HepG2 (cell line): ENCODE data around the gene CNPPD1. TPM values are rescaled to one million over a fixed set of nuclear protein-coding genes. Genes with fewer than 3 reads are reported as not detected.

ENCODE experiments used
- ATAC-seq: fragments of 200-7000 bp; cut with Tn5 transposase; 3 replicates; pipeline ENCODE4 v1.9.1; 2020; ENCODE audit warnings: mild to moderate bottlenecking, moderate library complexity
- BruUV-seq: library from RNA; stranded (reverse); fragments of 400-500 nt; replicated peaks from 2 replicates; lab custom pipeline; 2021; lab: Mats Ljungman, UMichigan
- CTCF ChIA-PET: fragments of 300-600 bp; formaldehyde crosslinking; extraction: SDS; loops from one replicate; lab custom pipeline; 2021; ENCODE audit warnings: low total read pairs, inconsistent platforms, low intra/inter-chr PET ratio; lab: Yijun Ruan, JAX
- POLR2A ChIA-PET: fragments of 350-600 bp; sonication (Branson Sonifier 250); formaldehyde crosslinking; loops from one replicate; lab custom pipeline; 2020; ENCODE audit warnings: antibody characterized with exemption, inconsistent platforms; lab: Yijun Ruan, JAX
- DNase-seq: peaks from one replicate; pipeline ENCODE4 v3.0.0-alpha.2; 2015; ENCODE audit warnings: low spot score
- FAIRE-seq: peaks from 3 replicates; lab custom pipeline; 2011; peaks lifted over from hg19 to GRCh38; lab: Jason Lieb, UNC
- H2AFZ ChIP-seq: one replicate; pipeline ENCODE4 v1.6.1; 2011; ENCODE audit warnings: low read length, inconsistent platforms
- H3K27ac ChIP-seq: fragments of 300-600 bp; 3 replicates; pipeline ENCODE4 v1.8.0; 2011; ENCODE audit warnings: mixed run types, mild to moderate bottlenecking, mixed read lengths, low read length, inconsistent platforms; ENCODE audit not compliant: insufficient read depth; ENCODE audit errors: extremely low read length
- H3K27me3 ChIP-seq, 2 experiments: fragments of 200-600 bp in 1 of 2; 2 replicates in 1 of 2; 3 replicates in 1 of 2; pipeline versions ENCODE4 v1.6.0 to v1.8.0; 2011; ENCODE audit warnings: low read length in 2 of 2, mild to moderate bottlenecking in 2 of 2, moderate library complexity in 2 of 2, inconsistent platforms in 1 of 2; ENCODE audit not compliant: insufficient read depth in 2 of 2, control insufficient read depth in 1 of 2
- H3K36me3 ChIP-seq, 2 experiments: fragments of 200-600 bp in 1 of 2; replicated peaks in 1 of 2; 2 replicates in 1 of 2; 3 replicates in 1 of 2; pipeline versions ENCODE4 v1.5.1 to v1.8.0; 2011; ENCODE audit warnings: low read length in 2 of 2, inconsistent platforms in 1 of 2; ENCODE audit not compliant: insufficient read depth in 2 of 2, control insufficient read depth in 1 of 2
- H3K4me1 ChIP-seq: 2 replicates; pipeline ENCODE4 v1.5.1; 2012; ENCODE audit warnings: low read length, inconsistent platforms; ENCODE audit not compliant: insufficient read depth
- H3K4me2 ChIP-seq: 2 replicates; pipeline ENCODE4 v1.6.0; 2011; ENCODE audit warnings: low read depth, low read length, inconsistent platforms
- H3K4me3 ChIP-seq, 3 experiments: fragments of 200-600 bp in 1 of 3; sonication (generic), shearing (Covaris generic) in 1 of 3; replicated peaks in 1 of 3; 2 replicates each; pipeline ENCODE4 v1.5.1; 2011 to 2016; ENCODE audit warnings: low read length in 3 of 3, inconsistent platforms in 2 of 3, low read depth in 2 of 3, mild to moderate bottlenecking in 2 of 3, control low read depth in 1 of 3, mixed read lengths in 1 of 3; ENCODE audit not compliant: insufficient read depth in 1 of 3
- H3K79me2 ChIP-seq: one replicate; pipeline ENCODE4 v1.6.1; 2011; ENCODE audit warnings: low read length, inconsistent platforms; ENCODE audit not compliant: insufficient read depth
- H3K9ac ChIP-seq: 2 replicates; pipeline ENCODE4 v1.6.0; 2011; ENCODE audit warnings: mild to moderate bottlenecking, low read depth, low read length, inconsistent platforms; ENCODE audit not compliant: insufficient read depth
- H3K9me3 ChIP-seq: 2 replicates; pipeline ENCODE4 v1.5.1; 2012; ENCODE audit warnings: mild to moderate bottlenecking, low read length
- H4K20me1 ChIP-seq: 2 replicates; pipeline ENCODE4 v1.6.0; 2011; ENCODE audit warnings: inconsistent platforms, mild to moderate bottlenecking, low read length, moderate library complexity; ENCODE audit not compliant: insufficient read depth
- BRD4 ChIP-seq: sonication (generic); formaldehyde crosslinking; IDR thresholded peaks from 2 replicates; pipeline ENCODE4 v1.4.0; 2020; ENCODE audit warnings: missing genetic modification reagents
- CHD2 ChIP-seq: IDR thresholded peaks from 2 replicates; pipeline ENCODE4 v1.6.1; 2011; ENCODE audit warnings: low read depth, low read length, improper control_type of control experiment
- DMAP1 ChIP-seq: IDR thresholded peaks from 2 replicates; pipeline ENCODE4 v1.6.1; 2016
- KDM5B ChIP-seq: sonication (generic); formaldehyde crosslinking; IDR thresholded peaks from 2 replicates; pipeline ENCODE4 v1.4.0; 2020; ENCODE audit warnings: missing genetic modification reagents, mild to moderate bottlenecking, borderline replicate concordance
- KLF15 ChIP-seq: sonication (generic); formaldehyde crosslinking; IDR thresholded peaks from 2 replicates; pipeline ENCODE4 v1.8.1; 2023; ENCODE audit warnings: borderline replicate concordance, mild to moderate bottlenecking, inconsistent platforms, missing genetic modification reagents, mixed read lengths
- SMAD1 ChIP-seq: sonication (generic); formaldehyde crosslinking; IDR thresholded peaks from 2 replicates; pipeline ENCODE4 v1.4.0; 2020; ENCODE audit warnings: missing genetic modification reagents, low read depth, mild to moderate bottlenecking, borderline replicate concordance
- ZBTB3 ChIP-seq: sonication (generic); formaldehyde crosslinking; IDR thresholded peaks from 2 replicates; pipeline ENCODE4 v1.4.0; 2020; ENCODE audit warnings: low read depth, mild to moderate bottlenecking, moderate library complexity, missing genetic modification reagents, borderline replicate concordance
- ZFP82 ChIP-seq: sonication (generic); formaldehyde crosslinking; IDR thresholded peaks from 2 replicates; pipeline ENCODE4 v1.5.1; 2020; ENCODE audit warnings: mild to moderate bottlenecking, missing genetic modification reagents, borderline replicate concordance
- ZNF382 ChIP-seq: sonication (generic); formaldehyde crosslinking; IDR thresholded peaks from 2 replicates; pipeline ENCODE4 v1.5.0; 2020; ENCODE audit warnings: missing genetic modification reagents, mild to moderate bottlenecking, borderline replicate concordance
- ZNF460 ChIP-seq: sonication (generic); formaldehyde crosslinking; IDR thresholded peaks from 2 replicates; pipeline ENCODE4 v1.5.1; 2020; ENCODE audit warnings: missing genetic modification reagents, mild to moderate bottlenecking, borderline replicate concordance
- ZNF501 ChIP-seq: sonication (generic); formaldehyde crosslinking; IDR thresholded peaks from 2 replicates; pipeline ENCODE4 v1.5.1; 2020; ENCODE audit warnings: mild to moderate bottlenecking, moderate library complexity, missing genetic modification reagents
- WGBS: methylation state at CpG from one replicate; pipeline ENCODE4 v1.1.6; 2017; ENCODE audit warnings: low lambda C conversion rate; 5-methylcytosine and 5-hydroxymethylcytosine counted together
- in situ Hi-C: cut with HindIII; loops from 2 replicates; pipeline ENCODE4 v1.10.0; 2017; ENCODE audit warnings: low pct_unique_long_range_greater_than_20kb; ENCODE audit not compliant: extremely low pct_ligation_motif_present
- intact Hi-C: fragments of 100-400 bp; cut with micrococcal nuclease; formaldehyde crosslinking; loops from one replicate; pipeline ENCODE4 v1.10.0; 2022; ENCODE audit not compliant: unreplicated experiment
- polyA plus RNA-seq, 8 experiments: library from polyadenylated mRNA; depleted of rRNA in 3 of 8; stranded (reverse) in 7 of 8; unstranded in 1 of 8; fragments of >200 nt; fragmentation: Illumina TruSeq in 4 of 8; extraction: Trizol in 4 of 8; gene quantifications; 2 replicates each; pipeline versions ENCODE4 v1.2.1 to v1.2.3, GENCODE V29; 2011 to 2016; ENCODE audit warnings: low read depth in 4 of 8, missing spikeins in 1 of 8, mixed read lengths in 1 of 8; ENCODE audit not compliant: insufficient read depth in 1 of 8
- total RNA-seq, 5 experiments: library from RNA; depleted of rRNA; stranded (reverse); fragments of >200 nt; fragmentation: Illumina TruSeq; extraction: Trizol; gene quantifications; 2 replicates each; pipeline ENCODE4 v1.2.3, GENCODE V29; 2016; ENCODE audit warnings: low read depth in 1 of 5
- TF ChIP-seq, protein P1 (sequence below): sonication (generic); formaldehyde crosslinking; IDR thresholded peaks from 2 replicates; pipeline ENCODE4 v1.8.0; 2022; ENCODE audit warnings: mild to moderate bottlenecking, missing genetic modification reagents, moderate library complexity
- TF ChIP-seq, protein P2 (sequence below): sonication (generic); formaldehyde crosslinking; IDR thresholded peaks from 2 replicates; pipeline ENCODE4 v1.4.0; 2020; ENCODE audit warnings: mild to moderate bottlenecking, low read depth, missing genetic modification reagents
- TF ChIP-seq, protein P3 (sequence below): sonication (generic); formaldehyde crosslinking; IDR thresholded peaks from 2 replicates; pipeline ENCODE4 v1.5.0; 2020; ENCODE audit warnings: missing genetic modification reagents, mild to moderate bottlenecking, borderline replicate concordance
- TF ChIP-seq, protein P4 (sequence below): sonication (generic); formaldehyde crosslinking; IDR thresholded peaks from 2 replicates; pipeline ENCODE4 v1.4.0; 2020; ENCODE audit warnings: mild to moderate bottlenecking, missing genetic modification reagents

The CNPPD1 gene
- total and polyA plus RNA-seq, 2 of the 13 experiments (the other 11 are each of a cell fraction or from before 2014, with no cell fraction given): 35.5 to 49.4 TPM

DNA sequence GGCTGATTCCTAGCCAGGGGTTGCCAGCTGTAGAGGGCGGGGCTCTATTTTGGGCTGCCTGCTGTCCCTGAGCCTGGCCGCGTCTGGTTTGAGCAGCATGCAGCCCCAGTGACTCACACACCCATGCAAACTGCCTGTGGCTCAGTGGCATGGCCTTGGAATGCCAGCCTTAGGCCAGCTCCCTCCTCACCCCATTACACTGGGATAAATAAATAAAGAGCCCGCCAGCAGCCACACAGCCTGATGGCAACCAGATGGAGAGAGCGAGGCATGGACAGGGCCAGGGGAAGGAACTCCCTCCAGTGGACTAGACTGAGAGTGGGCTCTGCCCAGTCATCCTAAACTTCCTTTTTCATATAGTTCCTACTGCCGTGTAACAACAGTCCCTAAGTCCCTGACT lies 34.4 kb downstream of the CNPPD1 start:
- H3K9ac ChIP-seq: no peak overlapping the region
- TF ChIP-seq ZFP82 (CRISPR knock-in tag): no peak
- TF ChIP-seq BRD4 (CRISPR knock-in tag): no peak
- FAIRE-seq: no peak
- in situ Hi-C loops (no loop called here), intact Hi-C loops (no loop called here)
- ChIA-PET POLR2A (no interaction called here), CTCF (no interaction called here)
- H3K4me1 ChIP-seq: no peaks in the 10 kb centered on the region
- DNase-seq: no peak
- no peaks in the 10 kb centered on the region for H3K9me3 ChIP-seq
- H3K4me3 ChIP-seq: no peak overlapping the region
- H2AFZ ChIP-seq: no peak overlapping the region
- no peak overlapping the region for H3K4me2 ChIP-seq
- peaks cover 15 to 30% of the 10 kb centered on the region in 2 experiments for H3K36me3 ChIP-seq
- 95% methylated on average over 6 of the region's 6 CpGs for WGBS
- no peaks in the 10 kb centered on the region for H4K20me1 ChIP-seq
- no peak overlapping the region for H3K27ac ChIP-seq
- H3K79me2 ChIP-seq: no peaks in the 10 kb centered on the region
- no TSS peak for BruUV-seq
- no peak for ATAC-seq
- H3K27me3 ChIP-seq: no peaks in the 10 kb centered on the region

DNA sequence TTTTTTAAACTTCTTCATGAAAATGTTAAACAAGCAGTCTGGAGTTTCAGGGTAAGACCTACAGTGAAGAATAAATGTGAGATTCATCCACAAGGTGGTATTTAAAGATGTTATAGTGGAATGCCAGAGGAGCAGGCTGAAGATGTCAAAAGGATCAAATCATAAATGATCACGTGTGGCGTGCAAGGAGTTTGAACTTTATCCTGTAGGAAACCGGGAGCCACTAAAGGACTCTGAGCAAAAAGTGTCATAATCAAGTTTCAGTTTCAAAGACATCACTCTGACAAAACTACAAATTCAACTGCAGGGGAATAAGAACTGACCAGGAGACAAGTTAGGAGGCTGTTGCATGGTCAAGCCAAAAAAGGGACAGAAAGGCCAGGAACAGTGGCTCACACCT lies 36.0 kb downstream of the CNPPD1 start:
- no peak overlapping the region for H3K4me3 ChIP-seq
- DNase-seq (no peak), ATAC-seq (no peak), FAIRE-seq (no peak)
- 98% methylated on average over 3 of the region's 3 CpGs for WGBS
- no TSS peak for BruUV-seq
- intact Hi-C loops: no loop called here
- in situ Hi-C loops: no loop called here
- H3K27me3 ChIP-seq: no peaks in the 10 kb centered on the region
- CTCF ChIA-PET: no interaction called here
- no peaks in the 10 kb centered on the region for H3K4me1 ChIP-seq
- no peak overlapping the region for H2AFZ ChIP-seq
- H3K36me3 ChIP-seq: peaks cover 13 to 18% of the 10 kb centered on the region in 2 experiments
- H3K79me2 ChIP-seq: no peaks in the 10 kb centered on the region
- H3K4me2 ChIP-seq: no peak overlapping the region
- no peak overlapping the region for H3K27ac ChIP-seq
- H3K9me3 ChIP-seq: no peaks in the 10 kb centered on the region
- POLR2A ChIA-PET: no interaction called here
- H4K20me1 ChIP-seq: no peaks in the 10 kb centered on the region
- H3K9ac ChIP-seq: no peak overlapping the region
- no peak for TF ChIP-seq CHD2
- TF ChIP-seq, protein P1, sequence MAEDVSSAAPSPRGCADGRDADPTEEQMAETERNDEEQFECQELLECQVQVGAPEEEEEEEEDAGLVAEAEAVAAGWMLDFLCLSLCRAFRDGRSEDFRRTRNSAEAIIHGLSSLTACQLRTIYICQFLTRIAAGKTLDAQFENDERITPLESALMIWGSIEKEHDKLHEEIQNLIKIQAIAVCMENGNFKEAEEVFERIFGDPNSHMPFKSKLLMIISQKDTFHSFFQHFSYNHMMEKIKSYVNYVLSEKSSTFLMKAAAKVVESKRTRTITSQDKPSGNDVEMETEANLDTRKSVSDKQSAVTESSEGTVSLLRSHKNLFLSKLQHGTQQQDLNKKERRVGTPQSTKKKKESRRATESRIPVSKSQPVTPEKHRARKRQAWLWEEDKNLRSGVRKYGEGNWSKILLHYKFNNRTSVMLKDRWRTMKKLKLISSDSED: no peak
- no peak for TF ChIP-seq ZBTB3 (CRISPR knock-in tag)
- TF ChIP-seq, protein P2, sequence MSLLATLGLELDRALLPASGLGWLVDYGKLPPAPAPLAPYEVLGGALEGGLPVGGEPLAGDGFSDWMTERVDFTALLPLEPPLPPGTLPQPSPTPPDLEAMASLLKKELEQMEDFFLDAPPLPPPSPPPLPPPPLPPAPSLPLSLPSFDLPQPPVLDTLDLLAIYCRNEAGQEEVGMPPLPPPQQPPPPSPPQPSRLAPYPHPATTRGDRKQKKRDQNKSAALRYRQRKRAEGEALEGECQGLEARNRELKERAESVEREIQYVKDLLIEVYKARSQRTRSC (CRISPR knock-in tag): no peak
- TF ChIP-seq, protein P3, sequence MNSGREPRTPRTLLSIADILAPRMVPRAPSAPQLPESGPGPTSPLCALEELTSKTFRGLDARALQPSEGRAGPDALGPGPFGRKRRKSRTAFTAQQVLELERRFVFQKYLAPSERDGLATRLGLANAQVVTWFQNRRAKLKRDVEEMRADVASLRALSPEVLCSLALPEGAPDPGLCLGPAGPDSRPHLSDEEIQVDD: no peak
- TF ChIP-seq KDM5B: no peak
- no peak for TF ChIP-seq DMAP1
- TF ChIP-seq, protein P4, sequence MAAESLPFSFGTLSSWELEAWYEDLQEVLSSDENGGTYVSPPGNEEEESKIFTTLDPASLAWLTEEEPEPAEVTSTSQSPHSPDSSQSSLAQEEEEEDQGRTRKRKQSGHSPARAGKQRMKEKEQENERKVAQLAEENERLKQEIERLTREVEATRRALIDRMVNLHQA (CRISPR knock-in tag): no peak
- TF ChIP-seq ZNF460 (CRISPR knock-in tag): no peak
- no peak for TF ChIP-seq ZNF501
- TF ChIP-seq KLF15: no peak
- no peak for TF ChIP-seq ZNF382 (CRISPR knock-in tag)
- TF ChIP-seq SMAD1 (CRISPR knock-in tag): no peak
